H9 (cell line): ENCODE measurements around the gene SLX4IP. TPM values are rescaled to one million over a fixed set of nuclear protein-coding genes. Genes with fewer than 3 reads are reported as not detected.

Experiments used
- DNase-seq: peaks from one replicate; pipeline ENCODE4 v3.0.0-alpha.2; 2017
- H2AFZ ChIP-seq: one replicate; pipeline ENCODE4 v1.6.1; 2013; ENCODE audit warnings: mild to moderate bottlenecking, low read length, control low read depth, moderate library complexity
- H2AK5ac ChIP-seq: 2 replicates; pipeline ENCODE4 v1.6.1; 2013; ENCODE audit warnings: low read length, control low read depth, mixed read lengths; ENCODE audit not compliant: insufficient read length
- H2BK120ac ChIP-seq: one replicate; pipeline ENCODE4 v1.6.1; 2013; ENCODE audit warnings: low read depth, mild to moderate bottlenecking, low read length, control low read depth, inconsistent platforms; ENCODE audit not compliant: poor library complexity, severe bottlenecking
- H2BK12ac ChIP-seq: 2 replicates; pipeline ENCODE4 v1.6.1; 2013; ENCODE audit warnings: low read length, control low read depth, mixed read lengths, low read depth; ENCODE audit not compliant: insufficient read length
- H2BK15ac ChIP-seq: 2 replicates; pipeline ENCODE4 v1.6.1; 2013; ENCODE audit warnings: low read depth, low read length, control low read depth
- H2BK20ac ChIP-seq: one replicate; pipeline ENCODE4 v1.6.1; 2013; ENCODE audit warnings: low read depth, mild to moderate bottlenecking, low read length, control low read depth, inconsistent platforms; ENCODE audit not compliant: poor library complexity, severe bottlenecking
- H2BK5ac ChIP-seq: 2 replicates; pipeline ENCODE4 v1.6.1; 2013; ENCODE audit warnings: low read length, control low read depth, mixed read lengths; ENCODE audit not compliant: insufficient read length
- H3K14ac ChIP-seq: 2 replicates; pipeline ENCODE4 v1.6.1; 2013; ENCODE audit warnings: low read length, control low read depth; ENCODE audit not compliant: insufficient read depth
- H3K18ac ChIP-seq: 2 replicates; pipeline ENCODE4 v1.6.1; 2013; ENCODE audit warnings: low read depth, mild to moderate bottlenecking, mixed read lengths, low read length, control low read depth; ENCODE audit not compliant: insufficient read length
- H3K23ac ChIP-seq: 2 replicates; pipeline ENCODE4 v1.6.1; 2013; ENCODE audit warnings: low read length, control low read depth, mixed read lengths, low read depth; ENCODE audit not compliant: insufficient read length
- H3K23me2 ChIP-seq: 2 replicates; pipeline ENCODE4 v1.6.1; 2013; ENCODE audit warnings: low read depth, mild to moderate bottlenecking, mixed read lengths, low read length, control low read depth; ENCODE audit not compliant: insufficient read length, poor library complexity, severe bottlenecking
- H3K27ac ChIP-seq: 2 replicates; pipeline ENCODE4 v1.5.1; 2013; ENCODE audit warnings: low read length, control low read depth, mixed read lengths, low read depth; ENCODE audit not compliant: insufficient read length
- H3K27me3 ChIP-seq: 2 replicates; pipeline ENCODE4 v1.6.1; 2013; ENCODE audit warnings: low read length, control low read depth, inconsistent platforms; ENCODE audit not compliant: insufficient read depth
- H3K4ac ChIP-seq: 2 replicates; pipeline ENCODE4 v1.6.1; 2013; ENCODE audit warnings: low read depth, mild to moderate bottlenecking, control low read depth, inconsistent platforms, low read length, moderate library complexity
- H3K4me1 ChIP-seq: 2 replicates; pipeline ENCODE4 v1.6.1; 2013; ENCODE audit warnings: low read length, control low read depth, inconsistent platforms; ENCODE audit not compliant: insufficient read depth
- H3K4me2 ChIP-seq: 2 replicates; pipeline ENCODE4 v1.6.1; 2013; ENCODE audit warnings: low read length, control low read depth, mixed read lengths; ENCODE audit not compliant: insufficient read length, insufficient read depth
- H3K56ac ChIP-seq: 2 replicates; pipeline ENCODE4 v1.6.1; 2013; ENCODE audit warnings: low read depth, mild to moderate bottlenecking, mixed read lengths, low read length, control low read depth; ENCODE audit not compliant: insufficient read length
- H3K79me1 ChIP-seq: 2 replicates; pipeline ENCODE4 v1.6.1; 2013; ENCODE audit warnings: low read depth, mild to moderate bottlenecking, moderate library complexity, low read length, control low read depth, inconsistent platforms; ENCODE audit not compliant: insufficient read depth, poor library complexity, severe bottlenecking
- H3K79me2 ChIP-seq: 2 replicates; pipeline ENCODE4 v1.6.1; 2013; ENCODE audit warnings: low read length, control low read depth, inconsistent platforms; ENCODE audit not compliant: insufficient read depth
- H3K9ac ChIP-seq: 2 replicates; pipeline ENCODE4 v1.6.1; 2013; ENCODE audit warnings: low read length, control low read depth, mixed read lengths; ENCODE audit not compliant: insufficient read length; ENCODE audit errors: extremely low read depth
- H3K9me3 ChIP-seq: one replicate; pipeline ENCODE4 v1.6.1; 2013; ENCODE audit warnings: low read depth, low read length, inconsistent platforms; ENCODE audit not compliant: control insufficient read depth
- H3T11ph ChIP-seq: one replicate; pipeline ENCODE4 v1.6.1; 2013; ENCODE audit warnings: mild to moderate bottlenecking, low read length, control low read depth, inconsistent platforms
- H4K20me1 ChIP-seq: one replicate; pipeline ENCODE4 v1.6.1; 2013; ENCODE audit not compliant: control insufficient read depth, insufficient read length, insufficient read depth
- H4K5ac ChIP-seq: 2 replicates; pipeline ENCODE4 v1.6.1; 2013; ENCODE audit warnings: low read depth, mild to moderate bottlenecking, mixed read lengths, low read length, control low read depth; ENCODE audit not compliant: insufficient read length
- H4K8ac ChIP-seq: replicated peaks from 2 replicates; pipeline ENCODE4 v1.6.1; 2013; ENCODE audit warnings: low read length, control low read depth, mixed read lengths, low read depth; ENCODE audit not compliant: insufficient read length
- H4K91ac ChIP-seq: 2 replicates; pipeline ENCODE4 v1.6.1; 2013; ENCODE audit warnings: low read depth, mild to moderate bottlenecking, moderate library complexity, mixed read lengths, low read length, control low read depth; ENCODE audit not compliant: insufficient read length
- H3K27ac Mint-ChIP-seq, 3 experiments: 2 replicates in 2 of 3; 3 replicates in 1 of 3; pipeline ENCODE4 v1.8.0; 2020 to 2021; ENCODE audit warnings: mixed read lengths in 3 of 3, mild to moderate bottlenecking in 1 of 3, moderate library complexity in 1 of 3
- H3K27me3 Mint-ChIP-seq: 2 replicates; pipeline ENCODE4 v1.8.0; 2021; ENCODE audit warnings: low read depth, mild to moderate bottlenecking, moderate library complexity, mixed read lengths
- H3K36me3 Mint-ChIP-seq, 3 experiments: 2 replicates in 2 of 3; 3 replicates in 1 of 3; pipeline ENCODE4 v1.8.0; 2020 to 2021; ENCODE audit warnings: low read depth in 3 of 3, mixed read lengths in 3 of 3; ENCODE audit not compliant: insufficient read depth in 1 of 3
- H3K4me1 Mint-ChIP-seq, 2 experiments: 2 replicates each; pipeline ENCODE4 v1.8.0; 2020; ENCODE audit warnings: mixed read lengths in 2 of 2
- H3K4me3 Mint-ChIP-seq, 2 experiments: 2 replicates in 1 of 2; 3 replicates in 1 of 2; pipeline ENCODE4 v1.8.0; 2020 to 2021; ENCODE audit warnings: mild to moderate bottlenecking in 2 of 2, mixed read lengths in 2 of 2, moderate library complexity in 1 of 2
- H3K9me3 Mint-ChIP-seq, 2 experiments: 2 replicates in 1 of 2; 3 replicates in 1 of 2; pipeline ENCODE4 v1.8.0; 2020; ENCODE audit warnings: mild to moderate bottlenecking in 2 of 2, mixed read lengths in 2 of 2, moderate library complexity in 1 of 2
- CTCF ChIP-seq: fragments of 200-600 bp; sonication (generic); conservative IDR thresholded peaks from 3 replicates; pipeline ENCODE4 v1.8.0; 2021; ENCODE audit warnings: antibody characterized with exemption, mild to moderate bottlenecking
- WGBS: extraction: QIAGEN DNeasy Blood & Tissue Kit; methylation state at CpG from one replicate; pipeline ENCODE4 v1.1.7; 2013; ENCODE audit warnings: missing lambda C conversion rate, low lambda C conversion rate, mixed read lengths; ENCODE audit not compliant: insufficient read length; ENCODE audit errors: extremely low coverage; 5-methylcytosine and 5-hydroxymethylcytosine counted together
- total RNA-seq: library from RNA; stranded (reverse); gene quantifications from 2 replicates; pipeline ENCODE4 v1.2.1, GENCODE V29; 2021

Gene SLX4IP
- total RNA-seq, 1 experiment from 2014 or later: 7.9 TPM

GRCh38 chr20:10655720-10656669 lies 220.9 kb downstream of the SLX4IP start:
- H2AFZ ChIP-seq: no peak overlapping the region
- H3K27ac ChIP-seq: no peak overlapping the region
- peaks cover under 1% of the 10 kb centered on the region for H3K79me1 ChIP-seq
- H3K18ac ChIP-seq: no peak overlapping the region
- no peak overlapping the region for H2BK20ac ChIP-seq
- Mint-ChIP-seq H3K27me3 (no peaks in the 10 kb centered on the region; the same call in 1 of the 2 replicates), H3K4me3 (no peak overlapping the region; a peak in 1 of 5 replicates), H3K27ac (peak overlapping the region in 2 of 3 experiments; percentile 44 to 83; a peak in 6 of 7 replicates), H3K4me1 (peaks cover 74 to 87% of the 10 kb centered on the region in 2 experiments), H3K36me3 (peaks cover 45 to 90% (median 74%) of the 10 kb centered on the region in 3 experiments), H3K9me3 (no peaks in the 10 kb centered on the region)
- peaks cover 19% of the 10 kb centered on the region; the same call in 1 of the 2 replicates for H3K4me1 ChIP-seq
- TF ChIP-seq CTCF: no peak
- H2BK12ac ChIP-seq: no peak overlapping the region
- H3K27me3 ChIP-seq: no peaks in the 10 kb centered on the region
- no peak overlapping the region for H2BK120ac ChIP-seq
- H4K5ac ChIP-seq: no peak overlapping the region
- H2BK15ac ChIP-seq: no peak overlapping the region
- H4K20me1 ChIP-seq: no peaks in the 10 kb centered on the region
- DNase-seq: no peak
- H3K4me2 ChIP-seq: no peak overlapping the region
- H2AK5ac ChIP-seq: no peak overlapping the region
- no peaks in the 10 kb centered on the region for H3K79me2 ChIP-seq
- no peak overlapping the region for H2BK5ac ChIP-seq
- H3K9me3 ChIP-seq: no peaks in the 10 kb centered on the region
- no peak overlapping the region for H3K23ac ChIP-seq
- H4K8ac ChIP-seq: no peak overlapping the region
- WGBS: no CpG with 5 or more reads among the region's 15 CpGs
- H3K23me2 ChIP-seq: no peaks in the 10 kb centered on the region
- no peak overlapping the region for H3K9ac ChIP-seq
- H3T11ph ChIP-seq: no peak overlapping the region
- no peak overlapping the region for H3K4ac ChIP-seq
- H3K56ac ChIP-seq: no peak overlapping the region
- no peak overlapping the region for H4K91ac ChIP-seq
- no peak overlapping the region for H3K14ac ChIP-seq
